Measurements from ENCODE around the gene SPTB. TPM values are rescaled to one million over a fixed set of nuclear protein-coding genes. Genes with fewer than 3 reads are reported as not detected.

The SPTB gene
- total RNA-seq, 1 donor from 2014 or later, result 14.9 TPM

DNA sequence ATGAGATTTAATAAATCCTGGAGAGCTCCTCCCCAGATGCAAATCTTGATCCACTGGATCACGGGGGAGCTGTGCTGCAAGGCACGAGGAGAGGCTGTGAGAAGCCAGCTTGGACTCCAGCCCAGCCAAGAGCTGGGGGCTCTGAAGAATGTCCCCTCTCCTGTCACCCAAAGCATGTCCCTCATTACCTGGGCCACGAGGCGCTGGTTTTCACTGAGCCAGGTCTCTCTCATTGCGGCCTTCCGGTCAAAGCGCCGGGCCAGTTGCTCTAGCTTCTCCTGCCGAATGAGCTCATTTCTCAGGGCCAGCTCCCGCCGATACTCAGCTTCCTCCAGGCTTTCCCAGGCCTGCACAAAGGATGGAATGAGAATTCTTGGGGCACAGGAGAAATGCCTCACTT, 83.3 kb downstream of the SPTB start:
- no peaks in the 10 kb centered on the region for H3K27me3 ChIP-seq
- no peak overlapping the region for H3K27ac ChIP-seq
- DNase-seq (ENCODE audit: low spot score in 2 of 2), result no peak
- intact Hi-C loops (cut with DNase I), result no loop called here
- H3K4me1 ChIP-seq, result no peaks in the 10 kb centered on the region
- TF ChIP-seq, protein P1, sequence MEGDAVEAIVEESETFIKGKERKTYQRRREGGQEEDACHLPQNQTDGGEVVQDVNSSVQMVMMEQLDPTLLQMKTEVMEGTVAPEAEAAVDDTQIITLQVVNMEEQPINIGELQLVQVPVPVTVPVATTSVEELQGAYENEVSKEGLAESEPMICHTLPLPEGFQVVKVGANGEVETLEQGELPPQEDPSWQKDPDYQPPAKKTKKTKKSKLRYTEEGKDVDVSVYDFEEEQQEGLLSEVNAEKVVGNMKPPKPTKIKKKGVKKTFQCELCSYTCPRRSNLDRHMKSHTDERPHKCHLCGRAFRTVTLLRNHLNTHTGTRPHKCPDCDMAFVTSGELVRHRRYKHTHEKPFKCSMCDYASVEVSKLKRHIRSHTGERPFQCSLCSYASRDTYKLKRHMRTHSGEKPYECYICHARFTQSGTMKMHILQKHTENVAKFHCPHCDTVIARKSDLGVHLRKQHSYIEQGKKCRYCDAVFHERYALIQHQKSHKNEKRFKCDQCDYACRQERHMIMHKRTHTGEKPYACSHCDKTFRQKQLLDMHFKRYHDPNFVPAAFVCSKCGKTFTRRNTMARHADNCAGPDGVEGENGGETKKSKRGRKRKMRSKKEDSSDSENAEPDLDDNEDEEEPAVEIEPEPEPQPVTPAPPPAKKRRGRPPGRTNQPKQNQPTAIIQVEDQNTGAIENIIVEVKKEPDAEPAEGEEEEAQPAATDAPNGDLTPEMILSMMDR (IDR thresholded peaks at IDR 0.05), result no peak
- H3K36me3 ChIP-seq, result no peaks in the 10 kb centered on the region
- no peak overlapping the region for H3K4me3 ChIP-seq
- no peaks in the 10 kb centered on the region for H3K9me3 ChIP-seq

DNA sequence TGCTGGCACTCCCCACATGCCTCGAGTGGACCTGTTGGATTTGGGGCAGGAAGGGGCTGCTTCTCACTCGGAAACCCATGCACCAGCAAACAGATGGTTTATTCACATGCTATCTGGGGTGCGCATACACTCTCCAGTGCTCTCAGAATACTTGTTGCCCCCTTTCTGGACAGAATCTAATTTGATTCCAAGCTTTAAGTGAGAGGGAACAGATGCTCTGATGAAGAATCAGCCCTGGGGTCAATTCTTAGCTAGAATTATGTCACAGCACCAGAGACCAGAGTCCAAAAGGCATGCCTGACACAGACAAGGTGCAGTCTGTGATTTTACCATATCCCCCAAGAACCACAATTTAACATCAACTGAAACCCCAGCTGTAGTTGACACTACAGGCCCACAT, 83.8 kb downstream of the SPTB start:
- no peaks in the 10 kb centered on the region for H3K9me3 ChIP-seq

DNA sequence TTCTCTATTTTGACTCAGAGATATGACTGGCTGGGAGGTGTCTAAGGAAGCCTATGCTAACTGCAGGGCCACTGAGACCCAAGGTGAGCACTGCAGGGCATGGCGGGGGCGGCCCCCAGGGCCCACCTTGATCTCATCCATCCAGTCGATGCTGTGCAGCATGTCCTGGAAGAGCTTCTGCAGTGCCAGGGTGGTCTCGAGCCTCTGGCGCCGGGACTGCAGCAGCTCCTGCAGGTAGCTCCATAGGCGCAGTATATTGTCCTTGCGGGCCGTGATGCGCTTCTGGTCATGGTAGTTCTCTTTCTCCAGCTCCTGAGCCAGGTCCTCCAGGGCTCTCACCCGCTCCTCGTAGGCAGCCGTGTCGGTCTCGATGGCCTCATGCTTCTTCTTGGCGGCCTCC, 84.5 kb downstream of the SPTB start:
- DNase-seq (ENCODE audit: low spot score in 2 of 2), result no peak
- Histone ChIP-seq H3K9me3 (no peaks in the 10 kb centered on the region), H3K27me3 (no peaks in the 10 kb centered on the region), H3K4me3 (no peak overlapping the region), H3K4me1 (no peaks in the 10 kb centered on the region), H3K36me3 (no peaks in the 10 kb centered on the region), H3K27ac (no peak overlapping the region)
- TF ChIP-seq, protein P1 (IDR thresholded peaks at IDR 0.05), result no peak
- intact Hi-C loops (cut with DNase I), result no loop called here

More for the DNA sequence above, 83.8 kb downstream of the SPTB start:
- intact Hi-C loops (cut with DNase I), result no loop called here
- TF ChIP-seq, protein P1 (IDR thresholded peaks at IDR 0.05), result no peak
- DNase-seq (ENCODE audit: low spot score in 2 of 2), result no peak
- Histone ChIP-seq H3K36me3 (no peaks in the 10 kb centered on the region), H3K27ac (no peak overlapping the region), H3K4me3 (no peak overlapping the region), H3K27me3 (no peaks in the 10 kb centered on the region), H3K4me1 (no peaks in the 10 kb centered on the region)

DNA sequence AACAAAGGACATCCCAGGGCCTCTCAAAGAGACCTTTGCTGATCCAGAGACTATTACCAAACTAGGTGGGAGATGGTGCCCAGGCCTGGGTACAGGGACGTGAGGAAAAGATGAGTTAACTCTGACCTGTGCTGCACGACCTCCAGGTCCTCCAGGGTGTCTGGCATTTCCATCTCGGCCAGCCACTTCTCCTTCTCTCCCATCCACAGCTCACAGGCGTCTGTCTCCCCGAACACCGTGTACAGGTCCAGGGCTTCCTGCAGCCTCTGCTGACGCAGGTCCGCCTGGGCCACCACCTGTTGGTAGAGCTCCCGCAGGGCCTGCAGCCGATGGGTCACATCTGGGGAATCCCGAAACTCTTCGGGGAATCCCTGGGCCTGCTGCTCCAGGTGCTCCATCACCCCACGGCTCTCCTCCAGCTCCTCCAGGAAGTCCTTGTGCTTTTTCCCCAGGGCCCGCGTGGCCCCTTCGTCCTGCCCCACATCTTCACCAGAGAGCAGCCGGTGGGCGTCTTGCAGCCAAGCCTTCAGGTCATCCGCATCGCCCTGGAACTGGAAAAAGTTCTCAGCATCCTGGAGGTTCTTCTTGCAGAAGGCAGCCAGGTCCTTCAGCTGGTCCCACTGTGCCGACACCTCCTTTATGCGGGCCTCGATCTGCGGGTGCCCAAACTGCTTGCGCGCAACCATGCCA, 86.7 kb downstream of the SPTB start:
- Histone ChIP-seq H3K9me3 (no peaks in the 10 kb centered on the region), H3K27me3 (no peaks in the 10 kb centered on the region), H3K27ac (no peak overlapping the region), H3K36me3 (no peaks in the 10 kb centered on the region), H3K4me1 (no peaks in the 10 kb centered on the region), H3K4me3 (no peak overlapping the region)
- intact Hi-C loops (cut with DNase I), result no loop called here
- no peak for DNase-seq (ENCODE audit: low spot score in 2 of 2)
- TF ChIP-seq, protein P1 (IDR thresholded peaks at IDR 0.05), result no peak

DNA sequence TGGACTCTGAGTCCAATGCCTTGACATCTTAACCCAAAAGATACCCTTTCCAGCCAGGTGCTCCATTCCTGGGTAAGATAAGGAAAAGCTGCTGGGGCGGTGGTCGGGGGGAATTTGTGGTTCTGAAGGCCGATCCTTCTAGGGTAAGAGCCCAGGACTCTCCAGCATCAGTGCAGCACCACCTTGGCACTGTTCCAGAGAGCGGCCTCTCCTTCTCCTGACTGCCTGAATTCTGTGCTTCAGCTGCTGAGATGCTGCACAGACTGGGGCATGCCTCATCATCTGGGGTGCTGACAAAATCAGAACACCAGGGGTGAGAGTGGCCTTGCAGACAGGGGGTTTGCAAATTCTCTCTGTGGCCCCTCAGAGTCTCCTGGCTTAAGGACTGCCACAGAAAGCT, 87.5 kb downstream of the SPTB start:
- intact Hi-C loops (cut with DNase I), result no loop called here
- Histone ChIP-seq H3K4me1 (no peaks in the 10 kb centered on the region), H3K4me3 (no peak overlapping the region), H3K27me3 (no peaks in the 10 kb centered on the region), H3K27ac (no peak overlapping the region), H3K9me3 (no peaks in the 10 kb centered on the region), H3K36me3 (no peaks in the 10 kb centered on the region)
- no peak for DNase-seq (ENCODE audit: low spot score in 2 of 2)
- TF ChIP-seq, protein P1 (IDR thresholded peaks at IDR 0.05), result no peak

DNA sequence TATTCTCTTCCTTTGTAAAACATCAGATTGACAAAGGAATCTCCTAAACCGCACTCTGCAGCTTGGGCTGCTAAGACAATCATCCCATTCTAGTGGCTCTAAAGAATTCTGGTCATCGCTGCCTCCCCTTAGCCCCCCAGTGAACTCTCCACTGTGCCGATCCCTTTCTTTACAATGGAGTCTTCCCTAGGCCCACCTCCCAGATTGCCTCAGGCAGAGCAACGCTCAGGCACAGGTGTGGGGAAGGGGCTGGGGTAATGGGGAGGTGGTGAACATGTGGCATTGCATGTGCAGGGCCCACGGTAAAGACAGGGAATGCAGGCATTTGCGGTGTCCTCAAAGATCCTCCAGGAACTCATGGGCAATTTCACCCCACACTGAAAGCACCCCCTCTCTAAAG, 89.2 kb downstream of the SPTB start:
- TF ChIP-seq, protein P1 (IDR thresholded peaks at IDR 0.05), result no peak
- no peaks in the 10 kb centered on the region for H3K36me3 ChIP-seq
- no peaks in the 10 kb centered on the region for H3K27me3 ChIP-seq
- intact Hi-C loops (cut with DNase I), result no loop called here
- H3K27ac ChIP-seq, result no peak overlapping the region
- DNase-seq (ENCODE audit: low spot score in 2 of 2), result no peak
- H3K4me3 ChIP-seq, result no peak overlapping the region
- H3K4me1 ChIP-seq, result no peaks in the 10 kb centered on the region
- H3K9me3 ChIP-seq, result no peaks in the 10 kb centered on the region

All from ascending aorta (tissue), 2 donors.